Stimulated activated CD4-positive, alpha-beta T cell treated with anti-CD3 and anti-CD28 coated beads, Interleukin-1b, Interleukin-23, amount 100 ng/mL, for 1 hour (primary cell): ENCODE measurements around the gene ASMTL.
"Not testable (repeated sequence)": the region's sequence is repeated elsewhere in the genome, so short reads cannot be mapped to it uniquely, and the experiment has no call there.

ENCODE experiments used
- DNase-seq, 2 donors: peaks; one replicate each; pipeline ENCODE4 v3.0.0-alpha.2; 2020; ENCODE audit warnings: low read depth in 2 of 2

Gene ASMTL

GRCh38 chrX:1389181-1389992, 63.3 kb downstream of the ASMTL start:
- no peak for DNase-seq

GRCh38 chrX:1388651-1389050, 64.1 kb downstream of the ASMTL start:
- DNase-seq = no peak

GRCh38 chrX:1387141-1387776, 65.5 kb downstream of the ASMTL start:
- DNase-seq = no peak

- no peak for DNase-seq
Observed at GRCh38 chrX:1386338-1387127, 66.2 kb downstream of the ASMTL start.

GRCh38 chrX:1385253-1386223, 67.2 kb downstream of the ASMTL start:
- DNase-seq = no peak

- no peak for DNase-seq
Observed at GRCh38 chrX:1384658-1385252, 68.0 kb downstream of the ASMTL start.

- no peak for DNase-seq
Observed at GRCh38 chrX:1380672-1381233, 72.0 kb downstream of the ASMTL start.

GRCh38 chrX:1378306-1378759, 74.4 kb downstream of the ASMTL start:
- DNase-seq = no peak

- DNase-seq = no peak
Observed at GRCh38 chrX:1368385-1368698, 84.4 kb downstream of the ASMTL start.

- not testable (repeated sequence) for DNase-seq
Observed at GRCh38 chrX:1366363-1366762, 86.3 kb downstream of the ASMTL start.

GRCh38 chrX:1361910-1362309, 90.8 kb downstream of the ASMTL start:
- no peak for DNase-seq

- DNase-seq = no peak
Observed at GRCh38 chrX:1361275-1361674, 91.4 kb downstream of the ASMTL start.

- DNase-seq = no peak
Observed at GRCh38 chrX:1360171-1360570, 92.5 kb downstream of the ASMTL start.

GRCh38 chrX:1359477-1359873, 93.2 kb downstream of the ASMTL start:
- no peak for DNase-seq

- DNase-seq = no peak
Observed at GRCh38 chrX:1358793-1359476, 93.8 kb downstream of the ASMTL start.

- DNase-seq = no peak
Observed at GRCh38 chrX:1357993-1358392, 94.7 kb downstream of the ASMTL start.

- no peak for DNase-seq
Observed at GRCh38 chrX:1355131-1356046, 97.3 kb downstream of the ASMTL start.

GRCh38 chrX:1354036-1355019, 98.4 kb downstream of the ASMTL start:
- no peak for DNase-seq
